Measurements from ENCODE around the gene DOCK11.

GRCh38 chrX:118545510-118545909 is 49.9 kb downstream of the DOCK11 start:
- no peak for TF ChIP-seq EZH2 (IDR thresholded peaks at IDR 0.05)
- TF ChIP-seq POLR2AphosphoS5 (IDR thresholded peaks at IDR 0.05; ENCODE audit: borderline replicate concordance, low read depth, low read length): no peak
